Left ventricle myocardium inferior (tissue), 1 donor: ENCODE results near the gene ZNF732. TPM values are rescaled to one million over a fixed set of nuclear protein-coding genes. Genes with fewer than 3 reads are reported as not detected.
"Not testable (repeated sequence)": the region's sequence is repeated elsewhere in the genome, so short reads cannot be mapped to it uniquely, and the experiment has no call there.

Source experiments
- DNase-seq: peaks from one replicate; pipeline ENCODE4 v3.0.0-alpha.2; 2020
- H3K27ac ChIP-seq: fragments of 200-600 bp; replicated peaks from 2 replicates; pipeline ENCODE4 v1.8.0; 2021
- H3K27me3 ChIP-seq: fragments of 200-600 bp; 2 replicates; pipeline ENCODE4 v1.8.0; 2021; ENCODE audit warnings: low read depth
- H3K36me3 ChIP-seq: fragments of 200-600 bp; 2 replicates; pipeline ENCODE4 v1.8.0; 2021
- H3K4me1 ChIP-seq: fragments of 200-600 bp; 2 replicates; pipeline ENCODE4 v1.8.0; 2021
- H3K4me3 ChIP-seq: fragments of 200-600 bp; 2 replicates; pipeline ENCODE4 v1.8.0; 2021; ENCODE audit warnings: mild to moderate bottlenecking, moderate library complexity
- H3K9me3 ChIP-seq: fragments of 200-600 bp; replicated peaks from 2 replicates; pipeline ENCODE4 v1.8.0; 2021
- intact Hi-C: fragments of 100-400 bp; cut with micrococcal nuclease; formaldehyde crosslinking; loops from one replicate; pipeline ENCODE4 v1.11.0; 2022
- total RNA-seq: library from RNA; stranded (reverse); fragmentation: NEBNext Ultra II Directional; extraction: Animal tissue kit (Norgen Biotek cat#: 25700); gene quantifications from one replicate; pipeline ENCODE4 v1.2.1, GENCODE V29; 2021
- TF ChIP-seq, protein P1 (sequence below): fragments of 200-600 bp; IDR thresholded peaks from 2 replicates; pipeline ENCODE4 v1.8.0; 2021; ENCODE audit warnings: antibody characterized with exemption, mild to moderate bottlenecking, borderline replicate concordance
- donor health status: DM: no; HTN: yes; CAD: no; lungs with severe emphysema.

Gene ZNF732
- total RNA-seq, 1 donor from 2014 or later: not detected

DNA sequence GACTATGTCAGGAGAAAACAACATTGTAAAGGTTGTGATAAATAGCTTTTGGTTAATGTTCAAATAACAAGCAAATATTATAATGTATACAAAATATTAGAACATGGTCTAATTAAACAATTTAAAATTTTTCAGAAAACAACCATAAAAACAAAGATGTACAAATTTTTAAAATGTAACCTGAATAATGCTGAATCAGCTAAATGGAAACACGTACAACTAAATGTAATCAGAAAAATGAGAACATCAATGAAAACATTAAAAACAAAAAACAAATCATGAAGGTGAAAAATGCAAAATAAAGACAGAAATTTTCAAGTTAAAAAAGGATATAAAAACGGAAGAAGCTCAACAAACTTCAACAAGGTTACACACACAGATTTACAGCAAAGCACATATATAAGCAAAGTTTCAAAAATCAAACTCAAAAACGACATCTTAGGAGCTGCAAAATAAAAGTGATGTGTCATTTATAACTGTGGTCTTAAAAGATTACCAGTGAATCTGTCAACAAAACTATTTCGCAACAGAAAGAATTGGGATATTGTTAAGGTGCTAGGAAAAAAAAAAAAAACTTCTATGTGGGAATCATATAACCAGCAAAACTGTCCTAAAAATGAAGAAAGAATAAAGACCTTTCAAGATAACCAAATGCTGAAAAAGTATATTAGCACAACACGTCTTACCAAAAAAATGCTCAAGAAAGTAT is 31.8 kb downstream of the ZNF732 start:
- H3K9me3 ChIP-seq: peaks cover 100% of the 10 kb centered on the region
- intact Hi-C loops: no loop called here
- no peak overlapping the region for H3K27ac ChIP-seq
- H3K36me3 ChIP-seq: peaks cover 53% of the 10 kb centered on the region
- H3K27me3 ChIP-seq: no peaks in the 10 kb centered on the region
- TF ChIP-seq, protein P1, sequence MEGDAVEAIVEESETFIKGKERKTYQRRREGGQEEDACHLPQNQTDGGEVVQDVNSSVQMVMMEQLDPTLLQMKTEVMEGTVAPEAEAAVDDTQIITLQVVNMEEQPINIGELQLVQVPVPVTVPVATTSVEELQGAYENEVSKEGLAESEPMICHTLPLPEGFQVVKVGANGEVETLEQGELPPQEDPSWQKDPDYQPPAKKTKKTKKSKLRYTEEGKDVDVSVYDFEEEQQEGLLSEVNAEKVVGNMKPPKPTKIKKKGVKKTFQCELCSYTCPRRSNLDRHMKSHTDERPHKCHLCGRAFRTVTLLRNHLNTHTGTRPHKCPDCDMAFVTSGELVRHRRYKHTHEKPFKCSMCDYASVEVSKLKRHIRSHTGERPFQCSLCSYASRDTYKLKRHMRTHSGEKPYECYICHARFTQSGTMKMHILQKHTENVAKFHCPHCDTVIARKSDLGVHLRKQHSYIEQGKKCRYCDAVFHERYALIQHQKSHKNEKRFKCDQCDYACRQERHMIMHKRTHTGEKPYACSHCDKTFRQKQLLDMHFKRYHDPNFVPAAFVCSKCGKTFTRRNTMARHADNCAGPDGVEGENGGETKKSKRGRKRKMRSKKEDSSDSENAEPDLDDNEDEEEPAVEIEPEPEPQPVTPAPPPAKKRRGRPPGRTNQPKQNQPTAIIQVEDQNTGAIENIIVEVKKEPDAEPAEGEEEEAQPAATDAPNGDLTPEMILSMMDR: no peak
- H3K4me1 ChIP-seq: no peaks in the 10 kb centered on the region
- no peak overlapping the region for H3K4me3 ChIP-seq
- DNase-seq: no peak

DNA sequence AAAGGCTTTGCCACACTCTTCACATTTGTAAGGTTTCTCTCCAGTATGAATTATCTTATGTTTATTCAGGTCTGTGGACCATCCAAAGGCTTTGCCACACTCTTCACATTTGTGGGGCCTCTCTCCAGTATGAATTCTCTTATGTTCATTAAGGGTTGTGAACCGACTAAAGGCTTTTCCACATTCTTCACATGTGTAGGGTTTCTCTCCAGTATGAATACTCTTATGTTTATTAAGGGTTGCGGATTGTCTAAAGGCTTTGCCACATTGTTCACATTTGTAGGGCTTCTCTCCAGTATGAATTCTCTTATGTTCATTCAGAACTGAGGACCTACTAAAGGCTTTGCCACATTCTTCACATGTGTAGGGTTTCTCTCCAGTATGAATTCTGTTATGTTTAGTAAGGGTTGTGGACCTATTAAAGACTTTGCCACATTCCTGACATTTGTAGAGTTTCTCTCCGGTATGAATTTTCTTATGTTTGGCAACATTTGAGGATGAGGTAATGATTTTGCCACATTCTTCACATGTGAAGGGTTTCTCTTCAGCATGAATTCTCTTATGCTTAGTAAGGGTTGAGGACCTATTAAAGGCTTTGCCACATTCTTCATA is 33.7 kb downstream of the ZNF732 start:
- intact Hi-C loops: no loop called here
- H3K4me3 ChIP-seq: no peak overlapping the region
- TF ChIP-seq, protein P1: no peak
- H3K27me3 ChIP-seq: no peaks in the 10 kb centered on the region
- no peak for DNase-seq
- no peak overlapping the region for H3K27ac ChIP-seq
- H3K4me1 ChIP-seq: no peaks in the 10 kb centered on the region
- peaks cover 100% of the 10 kb centered on the region for H3K9me3 ChIP-seq
- peaks cover 68% of the 10 kb centered on the region for H3K36me3 ChIP-seq

DNA sequence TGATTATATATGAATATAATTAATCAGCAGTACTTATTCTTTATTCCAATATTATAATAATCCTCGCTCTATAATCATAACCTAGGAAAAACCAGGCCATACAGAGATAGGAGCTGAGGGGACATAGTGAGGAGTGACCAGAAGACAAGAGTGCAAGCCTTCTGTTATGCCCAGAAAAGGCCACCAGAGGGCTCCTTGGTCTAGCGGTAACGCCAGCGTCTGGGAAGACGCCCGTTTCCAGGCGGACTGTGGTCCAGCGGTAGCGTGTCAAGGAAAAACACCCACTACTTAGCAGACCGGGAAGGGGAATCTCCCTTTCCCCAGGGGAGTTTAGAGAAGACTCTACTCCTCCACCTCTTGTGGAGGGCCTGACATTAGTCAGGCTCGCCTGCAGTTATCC is 46.0 kb downstream of the ZNF732 start:
- H3K27ac ChIP-seq, intact Hi-C loops, H3K4me3 ChIP-seq, H3K27me3 ChIP-seq, DNase-seq, H3K4me1 ChIP-seq: not testable (repeated sequence)
- peaks cover 91% of the 10 kb centered on the region for H3K36me3 ChIP-seq
- peaks cover 100% of the 10 kb centered on the region for H3K9me3 ChIP-seq

DNA sequence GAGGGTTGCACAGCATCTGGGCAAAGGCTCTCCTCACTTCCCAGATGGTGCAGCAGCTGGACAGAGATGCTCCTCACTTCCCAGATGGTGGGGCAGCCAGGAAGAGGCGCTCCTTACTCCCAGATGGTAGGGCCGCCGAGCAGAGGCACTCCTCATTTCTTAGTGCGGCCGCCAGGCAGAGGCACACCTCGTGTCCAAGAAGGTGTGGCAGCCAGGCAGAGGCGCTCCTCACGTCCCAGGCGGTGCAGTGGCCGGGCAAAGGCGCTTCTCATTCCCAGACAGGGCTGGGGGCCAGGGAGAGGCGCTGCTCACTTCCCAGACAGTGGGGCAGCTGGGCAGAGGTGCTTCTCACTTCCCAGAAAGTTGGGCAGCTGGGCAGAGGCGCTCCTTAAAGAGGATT is 48.8 kb downstream of the ZNF732 start:
- H3K4me1 ChIP-seq: no peaks in the 10 kb centered on the region

DNA sequence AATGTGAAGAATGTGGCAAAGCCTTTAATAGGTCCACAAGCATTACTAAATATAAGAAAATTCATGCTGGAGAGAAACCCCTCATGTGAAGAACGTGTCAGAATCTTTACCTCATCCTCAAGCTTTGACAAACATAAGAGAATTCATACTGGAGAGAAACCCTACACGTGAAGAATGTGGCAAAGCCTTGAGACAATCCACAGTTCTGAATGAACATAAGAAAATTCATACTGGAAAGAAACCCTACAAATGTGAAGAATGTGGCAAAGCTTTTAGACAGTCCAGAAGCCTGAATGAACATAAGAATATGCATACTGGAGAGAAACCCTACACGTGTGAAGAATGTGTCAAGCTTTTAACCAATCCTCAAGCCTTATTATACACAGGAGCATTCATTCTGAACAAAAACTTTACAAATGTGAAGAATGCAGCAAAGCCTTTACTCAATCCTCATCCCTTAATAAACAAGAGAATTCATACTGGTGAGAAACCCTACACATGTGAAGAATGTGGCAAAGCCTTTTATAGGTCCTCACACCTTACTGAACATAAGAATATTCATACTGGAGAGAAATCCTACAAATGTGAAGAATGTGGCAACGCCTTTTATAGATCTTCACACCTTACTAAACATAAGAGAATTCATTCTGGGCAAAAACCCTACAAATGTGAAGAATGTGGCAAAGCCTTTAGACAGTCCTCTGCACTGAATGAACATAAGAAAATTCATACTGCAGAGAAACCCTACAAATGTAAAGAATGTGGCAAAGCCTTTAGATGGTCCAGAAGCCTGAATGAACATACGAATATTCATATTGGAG is 51.1 kb downstream of the ZNF732 start:
- H3K4me1 ChIP-seq: no peaks in the 10 kb centered on the region
- no peak overlapping the region for H3K4me3 ChIP-seq
- TF ChIP-seq, protein P1: no peak
- H3K9me3 ChIP-seq: peaks cover 100% of the 10 kb centered on the region
- no peak overlapping the region for H3K27ac ChIP-seq
- no peaks in the 10 kb centered on the region for H3K27me3 ChIP-seq
- peaks cover 65% of the 10 kb centered on the region for H3K36me3 ChIP-seq
- intact Hi-C loops: no loop called here
- no peak for DNase-seq

More for the DNA sequence above, 48.8 kb downstream of the ZNF732 start:
- H3K27me3 ChIP-seq: no peaks in the 10 kb centered on the region
- TF ChIP-seq, protein P1: no peak
- intact Hi-C loops: no loop called here
- no peak overlapping the region for H3K27ac ChIP-seq
- H3K9me3 ChIP-seq: peaks cover 100% of the 10 kb centered on the region
- H3K36me3 ChIP-seq: peaks cover 88% of the 10 kb centered on the region
- no peak overlapping the region for H3K4me3 ChIP-seq
- DNase-seq: no peak
